HFFc6 (cell line): Measurements from ENCODE around the gene LIF. TPM values are rescaled to one million over a fixed set of nuclear protein-coding genes. Genes with fewer than 3 reads are reported as not detected.
A peak's percentile ranks its signal among the peaks of the same experiment; 100 is the strongest.
"Not testable (repeated sequence)": the region's sequence is repeated elsewhere in the genome, so short reads cannot be mapped to it uniquely, and the experiment has no call there.

Experiments used
- DNase-seq: peaks from one replicate; pipeline ENCODE4 v3.0.0-alpha.2; 2018
- H3K27ac Mint-ChIP-seq: 2 replicates; pipeline ENCODE4 v1.8.0; 2020; ENCODE audit warnings: mild to moderate bottlenecking, mixed read lengths
- H3K27me3 Mint-ChIP-seq: 2 replicates; pipeline ENCODE4 v1.8.0; 2021; ENCODE audit warnings: mild to moderate bottlenecking, moderate library complexity, mixed read lengths; ENCODE audit not compliant: insufficient read depth
- H3K36me3 Mint-ChIP-seq: 2 replicates; pipeline ENCODE4 v1.8.0; 2021; ENCODE audit warnings: low read depth, mixed read lengths
- H3K4me1 Mint-ChIP-seq: 2 replicates; pipeline ENCODE4 v1.8.0; 2020; ENCODE audit warnings: low read depth, mixed read lengths
- H3K4me3 Mint-ChIP-seq: 2 replicates; pipeline ENCODE4 v1.8.0; 2020; ENCODE audit warnings: mild to moderate bottlenecking, moderate library complexity, mixed read lengths
- H3K9me3 Mint-ChIP-seq: 2 replicates; pipeline ENCODE4 v1.8.0; 2020; ENCODE audit warnings: mild to moderate bottlenecking, mixed read lengths
- total RNA-seq, 6 experiments: library from RNA; stranded (reverse); fragmentation: NEBNext Ultra II Directional; extraction: Animal tissue kit (Norgen Biotek cat#: 25700); gene quantifications; 2 replicates in 1 of 6; 3 replicates in 5 of 6; pipeline ENCODE4 v1.2.3, GENCODE V29; 2021
- TF ChIP-seq, protein P1 (sequence below): fragments of 200-600 bp; sonication (generic); IDR thresholded peaks from 2 replicates; pipeline ENCODE4 v1.5.0; 2021; ENCODE audit warnings: antibody characterized with exemption, mild to moderate bottlenecking

The LIF gene
- total RNA-seq, 6 experiments from 2014 or later = 0.40 to 2.2 (median 1.1) TPM

DNA sequence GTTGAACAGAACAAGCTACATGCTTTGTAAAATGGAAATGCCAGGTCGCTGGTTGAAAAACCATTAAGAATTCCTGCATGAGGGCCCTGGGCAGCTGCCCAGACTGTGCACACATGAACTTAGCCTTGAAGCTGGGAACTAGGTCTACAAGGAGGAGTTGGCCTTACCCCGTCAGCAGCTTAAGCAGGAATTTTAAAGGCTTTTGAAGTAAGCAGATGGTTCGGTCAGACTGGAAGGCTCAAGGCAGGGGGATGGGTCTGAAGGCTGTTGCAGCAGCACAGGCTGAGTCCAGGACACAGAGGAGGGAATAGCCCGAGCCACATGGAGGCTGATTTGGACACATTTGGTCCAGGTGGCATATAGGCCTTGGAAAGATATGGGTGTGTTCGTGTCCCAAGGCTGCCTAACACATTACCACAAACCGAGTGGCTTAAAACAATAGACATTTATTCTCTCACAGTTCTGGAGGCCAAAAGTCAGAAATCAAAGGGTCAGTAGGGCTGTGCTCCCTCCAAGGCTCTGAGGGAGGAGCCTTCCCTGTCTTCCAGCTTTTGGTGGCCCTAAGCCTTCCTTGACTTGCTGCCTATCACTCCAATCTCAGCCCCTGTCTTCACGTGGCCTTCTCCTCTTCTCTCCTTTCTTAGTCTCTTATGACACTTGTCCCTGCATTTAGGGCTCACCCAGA is 11.6 kb downstream of the LIF start:
- H3K27me3 Mint-ChIP-seq = peaks cover 7% of the 10 kb centered on the region
- H3K4me3 Mint-ChIP-seq = no peak overlapping the region
- peak; percentile 23 for DNase-seq

GRCh38 chr22:30234325-30234724 is 12.2 kb downstream of the LIF start:
- not testable (repeated sequence) for H3K9me3 Mint-ChIP-seq, H3K36me3 Mint-ChIP-seq, H3K27ac Mint-ChIP-seq, H3K4me3 Mint-ChIP-seq, DNase-seq, H3K27me3 Mint-ChIP-seq
- H3K4me1 Mint-ChIP-seq = peaks cover 29% of the 10 kb centered on the region

More for the DNA sequence above, 11.6 kb downstream of the LIF start:
- Mint-ChIP-seq H3K9me3 (no peaks in the 10 kb centered on the region), H3K27ac (peak overlapping the region; percentile 65), H3K4me1 (peaks cover 29% of the 10 kb centered on the region), H3K36me3 (no peaks in the 10 kb centered on the region)
- TF ChIP-seq, protein P1, sequence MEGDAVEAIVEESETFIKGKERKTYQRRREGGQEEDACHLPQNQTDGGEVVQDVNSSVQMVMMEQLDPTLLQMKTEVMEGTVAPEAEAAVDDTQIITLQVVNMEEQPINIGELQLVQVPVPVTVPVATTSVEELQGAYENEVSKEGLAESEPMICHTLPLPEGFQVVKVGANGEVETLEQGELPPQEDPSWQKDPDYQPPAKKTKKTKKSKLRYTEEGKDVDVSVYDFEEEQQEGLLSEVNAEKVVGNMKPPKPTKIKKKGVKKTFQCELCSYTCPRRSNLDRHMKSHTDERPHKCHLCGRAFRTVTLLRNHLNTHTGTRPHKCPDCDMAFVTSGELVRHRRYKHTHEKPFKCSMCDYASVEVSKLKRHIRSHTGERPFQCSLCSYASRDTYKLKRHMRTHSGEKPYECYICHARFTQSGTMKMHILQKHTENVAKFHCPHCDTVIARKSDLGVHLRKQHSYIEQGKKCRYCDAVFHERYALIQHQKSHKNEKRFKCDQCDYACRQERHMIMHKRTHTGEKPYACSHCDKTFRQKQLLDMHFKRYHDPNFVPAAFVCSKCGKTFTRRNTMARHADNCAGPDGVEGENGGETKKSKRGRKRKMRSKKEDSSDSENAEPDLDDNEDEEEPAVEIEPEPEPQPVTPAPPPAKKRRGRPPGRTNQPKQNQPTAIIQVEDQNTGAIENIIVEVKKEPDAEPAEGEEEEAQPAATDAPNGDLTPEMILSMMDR = no peak

DNA sequence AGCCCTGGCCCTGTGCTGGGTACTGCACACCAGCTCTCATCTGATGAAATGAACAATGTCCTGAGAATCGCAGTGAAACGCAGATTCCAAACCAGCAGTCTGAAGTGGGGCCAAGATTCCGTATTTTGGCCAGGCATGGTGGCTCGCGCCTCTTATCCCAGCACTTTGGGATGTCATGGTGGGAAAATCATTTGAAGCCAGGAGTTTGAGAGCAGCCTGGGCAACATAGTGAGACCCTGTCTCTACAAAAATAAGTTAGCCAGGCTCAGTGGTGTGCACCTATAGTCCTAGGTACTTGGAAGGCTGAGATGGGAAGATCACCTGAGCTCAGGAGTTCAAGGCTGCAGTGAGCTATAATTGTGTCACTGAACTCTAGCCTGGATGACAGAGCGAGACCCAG is 13.0 kb downstream of the LIF start:
- Mint-ChIP-seq H3K9me3 (no peaks in the 10 kb centered on the region), H3K27me3 (0 out of 2 replicates have a peak, but pooled peaks cover 4% of the 10 kb centered on the region), H3K4me3 (no peak overlapping the region), H3K36me3 (no peaks in the 10 kb centered on the region), H3K4me1 (peaks cover 35% of the 10 kb centered on the region), H3K27ac (no peak overlapping the region)
- DNase-seq = no peak
- TF ChIP-seq, protein P1 = no peak

DNA sequence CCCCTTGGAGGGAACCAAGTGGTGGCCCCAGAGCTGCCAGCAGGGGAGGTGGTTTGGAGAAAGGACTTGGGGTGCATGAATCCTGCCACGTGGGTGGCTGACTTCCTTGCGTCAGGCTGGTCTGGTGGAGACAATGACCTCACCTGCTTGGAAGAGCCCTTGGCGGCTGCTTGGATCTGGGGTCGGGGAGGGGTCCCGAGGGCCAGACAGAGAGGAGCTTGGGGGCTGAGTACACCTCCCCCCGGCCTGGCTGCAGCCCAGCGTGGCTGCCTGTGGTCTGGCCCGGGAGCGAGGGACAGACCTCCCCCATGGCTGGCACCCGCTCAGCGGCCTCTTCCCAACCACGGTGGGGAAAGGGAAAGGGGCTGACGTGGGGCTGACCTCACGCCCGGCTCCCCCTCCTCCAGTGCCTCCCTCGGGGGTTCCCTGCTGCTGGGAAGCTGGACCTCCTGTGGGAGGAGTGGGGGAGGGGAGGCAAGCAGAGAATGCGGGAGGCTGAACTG is 13.8 kb downstream of the LIF start:
- H3K4me3 Mint-ChIP-seq = no peak overlapping the region
- H3K36me3 Mint-ChIP-seq = no peaks in the 10 kb centered on the region
- 0 out of 2 replicates have a peak, but pooled peaks cover 4% of the 10 kb centered on the region for H3K27me3 Mint-ChIP-seq
- H3K4me1 Mint-ChIP-seq = peaks cover 43% of the 10 kb centered on the region
- TF ChIP-seq, protein P1 = no peak
- H3K9me3 Mint-ChIP-seq = no peaks in the 10 kb centered on the region
- no peak for DNase-seq
- no peak overlapping the region for H3K27ac Mint-ChIP-seq

- Mint-ChIP-seq H3K27ac (no peak overlapping the region), H3K36me3 (no peaks in the 10 kb centered on the region), H3K9me3 (no peaks in the 10 kb centered on the region), H3K27me3 (peaks cover 6% of the 10 kb centered on the region), H3K4me1 (peaks cover 31% of the 10 kb centered on the region), H3K4me3 (no peak overlapping the region)
- DNase-seq = no peak
- TF ChIP-seq, protein P1 = no peak
Measured at GRCh38 chr22:30230787-30231461, 15.6 kb downstream of the LIF start.

DNA sequence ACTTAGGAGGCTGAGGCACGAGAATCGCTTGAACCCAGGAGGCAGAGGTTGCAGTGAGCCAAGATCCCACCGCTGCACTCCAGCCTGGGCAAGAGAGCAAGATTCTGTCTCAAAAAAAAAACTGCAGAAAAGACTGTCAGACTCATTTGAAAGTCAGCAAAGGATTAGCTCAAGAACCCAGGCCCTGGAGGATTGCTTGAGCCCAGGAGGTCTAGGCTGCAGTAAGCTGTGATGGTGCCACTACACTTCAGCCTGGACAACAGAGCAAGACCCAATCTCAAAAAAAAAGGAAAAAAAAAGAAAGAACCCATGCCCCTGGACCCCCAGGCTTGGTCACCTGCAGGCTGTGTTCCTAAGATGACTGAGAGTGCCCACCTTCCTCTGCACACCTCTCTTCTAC is 16.2 kb downstream of the LIF start:
- peaks cover 11% of the 10 kb centered on the region for H3K27me3 Mint-ChIP-seq
- H3K27ac Mint-ChIP-seq = no peak overlapping the region
- peaks cover 1% of the 10 kb centered on the region for H3K36me3 Mint-ChIP-seq
- H3K4me3 Mint-ChIP-seq = no peak overlapping the region
- peaks cover under 1% of the 10 kb centered on the region for H3K9me3 Mint-ChIP-seq
- peaks cover 25% of the 10 kb centered on the region for H3K4me1 Mint-ChIP-seq
- TF ChIP-seq, protein P1 = no peak
- no peak for DNase-seq
